NCI-H2227 (cell line): ENCODE data around the gene PC.

ENCODE experiments used
- DNase-seq: peaks from one replicate; lab custom pipeline; 2025; ENCODE audit not compliant: unreplicated experiment; lab: John Stamatoyannopoulos, UW

Gene PC

GRCh38 chr11:66868726-66869566 lies 89.2 kb downstream of the PC start:
- no peak for DNase-seq

DNA sequence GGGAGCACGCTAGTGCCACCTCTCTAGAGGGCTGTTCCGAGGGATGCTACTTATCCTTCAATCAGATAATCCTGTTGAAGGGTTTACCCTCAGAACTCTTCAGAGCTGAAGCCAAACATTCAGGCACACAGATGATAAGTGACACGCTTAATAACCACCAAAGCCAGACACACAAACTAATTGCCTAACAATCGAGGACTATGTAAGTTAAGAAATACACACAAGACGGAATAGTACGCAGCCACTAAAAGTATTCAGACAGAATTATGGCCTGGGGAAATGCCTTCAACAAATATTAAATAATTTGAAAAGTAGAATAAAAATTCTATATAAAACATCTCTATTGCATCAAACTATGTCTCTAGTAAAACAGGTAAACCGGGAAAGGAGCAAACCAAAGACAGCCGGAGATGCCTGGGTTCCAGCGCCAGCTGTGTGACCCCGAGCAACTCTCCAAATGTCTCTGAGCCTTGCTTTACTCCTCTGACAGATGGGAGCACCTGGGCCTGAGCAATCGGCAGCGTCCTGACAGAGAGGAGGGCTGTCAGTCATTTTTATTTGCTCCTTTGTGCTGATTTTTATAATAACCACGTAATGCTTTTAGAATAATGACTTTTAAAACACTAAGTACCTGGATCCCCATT lies 90.0 kb downstream of the PC start:
- no peak for DNase-seq

DNA sequence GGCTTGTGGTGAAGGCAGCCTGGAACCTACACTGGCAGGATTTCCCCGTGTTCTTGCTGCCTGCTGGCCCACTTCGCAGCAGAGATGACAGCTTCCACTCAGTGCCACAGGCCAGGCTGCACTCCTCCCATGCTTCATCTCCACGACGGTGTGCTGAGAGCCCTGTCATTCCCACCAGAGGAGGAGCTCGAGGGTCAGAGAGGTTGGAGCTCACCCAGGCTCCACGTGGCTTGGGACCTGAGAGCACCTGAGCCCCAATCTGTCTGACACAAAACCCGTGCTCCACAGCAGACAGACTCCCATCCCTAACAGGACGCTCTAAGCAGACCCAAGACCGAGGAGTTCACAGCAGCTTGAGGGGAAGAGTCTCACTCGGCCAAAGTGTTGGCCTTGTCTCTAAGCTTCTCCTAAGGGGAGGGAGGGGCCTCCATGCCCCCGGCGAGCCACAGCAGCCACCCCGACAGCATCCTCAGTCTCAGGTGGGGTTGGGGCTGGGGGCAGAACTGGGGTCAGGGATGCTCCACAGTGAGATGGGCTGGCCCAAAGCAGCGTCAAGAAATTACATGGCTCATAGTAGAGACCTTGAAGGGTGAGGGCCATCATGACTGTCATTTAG lies 90.7 kb downstream of the PC start:
- no peak for DNase-seq

DNA sequence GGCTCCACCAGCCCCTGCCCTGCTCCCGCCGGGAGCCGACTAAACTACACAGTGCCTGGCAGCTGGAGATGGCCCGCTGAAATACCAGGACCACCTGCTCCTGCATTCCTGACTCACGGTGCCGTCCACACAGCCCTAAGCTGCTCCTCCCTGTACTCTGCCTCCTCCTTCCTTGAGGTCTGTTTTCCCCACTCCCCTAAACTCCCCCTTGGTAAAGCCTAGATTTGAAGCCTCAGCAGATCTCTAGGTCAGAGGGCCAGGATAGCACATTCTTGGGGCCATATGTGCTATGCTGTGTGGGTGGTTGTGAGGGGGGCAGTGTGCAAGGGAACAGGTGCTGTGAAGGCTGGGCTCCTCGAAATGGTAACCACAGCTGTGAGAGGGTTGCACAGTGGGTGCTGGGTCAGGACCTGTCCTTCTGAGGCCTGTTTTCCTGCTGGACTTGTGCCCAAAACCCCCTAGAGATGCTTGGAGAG lies 91.6 kb downstream of the PC start:
- DNase-seq: no peak

- DNase-seq: no peak
Observed at GRCh38 chr11:66866007-66866406, 92.2 kb downstream of the PC start.

- DNase-seq: no peak
Observed at GRCh38 chr11:66864924-66865697, 93.1 kb downstream of the PC start.

DNA sequence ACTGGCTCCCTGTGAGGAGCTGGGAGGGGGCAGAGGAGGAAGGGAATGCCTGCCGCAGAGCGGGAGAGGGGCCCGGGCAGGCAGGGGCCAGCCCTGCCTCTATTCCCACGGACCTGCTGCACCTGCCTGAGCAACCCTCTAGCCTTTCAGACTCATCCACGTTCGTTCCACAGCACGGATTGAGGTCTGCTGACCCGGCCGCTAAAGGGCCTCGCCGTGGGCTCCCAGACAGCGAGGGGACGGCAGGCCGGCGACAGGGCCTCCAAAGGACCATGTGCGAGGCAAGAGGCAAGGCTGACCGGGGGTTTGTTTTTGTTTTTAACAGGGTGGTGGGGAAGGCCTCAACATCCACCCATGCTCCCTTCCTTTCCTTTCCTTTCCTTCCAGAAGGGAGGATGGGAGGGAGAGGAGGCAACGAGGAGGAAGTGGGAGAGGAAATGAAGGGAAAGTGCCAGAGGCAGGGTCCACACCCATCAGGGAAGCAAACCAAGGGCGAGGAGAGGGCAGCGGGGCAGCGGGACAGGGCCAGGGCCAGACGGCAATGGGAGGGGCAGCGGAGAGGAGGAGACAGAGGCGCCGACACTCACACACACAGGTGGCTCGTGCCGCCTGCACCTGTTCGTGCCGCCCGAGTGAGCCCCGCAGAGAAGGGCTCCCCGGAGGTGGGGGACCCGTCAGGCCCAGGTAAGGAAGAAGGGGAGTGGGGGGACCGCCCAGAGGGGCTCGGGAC lies 93.8 kb downstream of the PC start:
- DNase-seq: no peak

- no peak for DNase-seq
Observed at GRCh38 chr11:66863428-66864125, 94.6 kb downstream of the PC start.

DNA sequence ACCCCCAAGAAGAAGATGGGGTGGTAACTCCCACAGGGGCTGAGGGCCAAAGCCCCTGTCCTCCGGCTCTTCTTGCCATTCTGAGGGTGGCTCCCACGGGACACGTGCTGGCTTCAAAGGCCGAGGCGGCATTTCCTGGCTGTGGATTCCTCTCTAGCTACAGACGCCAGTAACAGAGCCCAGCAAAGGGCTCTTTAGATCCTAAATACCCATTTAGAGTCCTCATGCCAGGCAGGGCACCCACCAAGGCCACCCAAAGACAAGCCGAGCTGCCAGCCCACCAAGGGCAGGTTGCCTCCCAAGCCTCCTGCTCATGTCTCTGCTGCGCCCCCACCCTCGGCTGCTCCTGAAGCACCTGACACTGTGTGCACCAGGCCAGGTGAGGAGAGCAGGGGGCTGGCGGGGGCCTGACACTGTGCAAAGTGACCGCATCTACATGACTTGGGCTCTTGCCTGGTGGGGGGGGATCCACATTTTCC lies 95.6 kb downstream of the PC start:
- DNase-seq: no peak

DNA sequence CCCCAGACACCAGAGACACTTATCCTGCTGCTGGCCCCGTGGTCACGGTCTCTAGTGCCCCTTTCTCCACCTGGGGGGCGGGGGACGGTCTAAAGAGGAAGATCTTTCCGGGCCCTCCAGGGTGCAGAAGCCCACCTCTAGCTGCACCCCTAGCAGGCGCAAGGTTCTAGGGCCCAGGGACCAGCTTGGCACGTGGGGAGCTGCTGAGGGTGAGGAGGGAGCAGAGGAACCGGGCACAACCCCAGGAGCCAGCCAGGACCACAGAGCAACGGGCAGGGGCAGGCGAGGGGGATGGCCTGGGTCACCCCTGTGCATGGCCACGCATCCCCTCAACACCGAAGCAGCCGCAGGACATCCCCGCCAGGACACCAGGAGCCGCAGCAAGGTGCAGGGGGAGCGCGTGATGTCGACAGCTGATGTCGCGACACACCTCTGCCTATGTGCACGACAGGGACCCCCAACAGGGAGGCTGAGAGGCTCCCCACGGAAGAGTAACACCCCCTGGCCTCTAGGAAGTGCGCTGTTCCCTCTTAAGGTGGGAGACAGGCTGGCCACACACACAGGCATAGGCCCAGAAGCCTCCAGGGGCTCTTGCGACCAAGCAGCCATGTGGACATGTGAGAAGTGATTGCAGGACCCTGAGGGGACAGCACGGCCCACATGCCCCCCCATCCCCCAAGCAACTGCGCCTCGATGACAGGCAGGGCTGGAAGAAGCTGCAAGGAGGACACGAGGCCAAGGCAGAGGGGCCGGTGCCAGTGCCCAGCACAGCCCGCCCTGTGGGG lies 96.2 kb downstream of the PC start:
- DNase-seq: no peak

GRCh38 chr11:66861038-66861773 lies 97.0 kb downstream of the PC start:
- DNase-seq: no peak

DNA sequence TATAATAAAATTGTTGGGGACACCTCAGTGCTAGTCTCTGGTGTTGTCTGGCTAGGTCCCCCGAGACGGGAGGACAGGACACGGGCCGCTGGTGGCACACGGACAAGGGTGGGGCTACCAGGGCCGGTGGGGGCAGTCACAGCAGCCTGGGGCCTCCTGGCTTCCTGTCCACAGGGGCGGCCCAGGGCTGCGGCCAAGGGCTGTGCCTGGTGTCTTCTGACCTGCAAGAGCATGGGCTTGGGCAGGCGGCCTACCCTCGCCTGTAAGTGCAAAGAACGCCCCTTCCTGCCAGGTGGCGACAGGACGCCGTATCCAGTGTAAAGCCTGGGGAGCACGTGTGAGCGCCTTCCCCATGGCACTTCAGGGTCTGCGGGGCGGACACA lies 97.7 kb downstream of the PC start:
- DNase-seq: no peak

- DNase-seq: no peak
Observed at GRCh38 chr11:66859686-66860448, 98.3 kb downstream of the PC start.

GRCh38 chr11:66858939-66859685 lies 99.1 kb downstream of the PC start:
- no peak for DNase-seq

DNA sequence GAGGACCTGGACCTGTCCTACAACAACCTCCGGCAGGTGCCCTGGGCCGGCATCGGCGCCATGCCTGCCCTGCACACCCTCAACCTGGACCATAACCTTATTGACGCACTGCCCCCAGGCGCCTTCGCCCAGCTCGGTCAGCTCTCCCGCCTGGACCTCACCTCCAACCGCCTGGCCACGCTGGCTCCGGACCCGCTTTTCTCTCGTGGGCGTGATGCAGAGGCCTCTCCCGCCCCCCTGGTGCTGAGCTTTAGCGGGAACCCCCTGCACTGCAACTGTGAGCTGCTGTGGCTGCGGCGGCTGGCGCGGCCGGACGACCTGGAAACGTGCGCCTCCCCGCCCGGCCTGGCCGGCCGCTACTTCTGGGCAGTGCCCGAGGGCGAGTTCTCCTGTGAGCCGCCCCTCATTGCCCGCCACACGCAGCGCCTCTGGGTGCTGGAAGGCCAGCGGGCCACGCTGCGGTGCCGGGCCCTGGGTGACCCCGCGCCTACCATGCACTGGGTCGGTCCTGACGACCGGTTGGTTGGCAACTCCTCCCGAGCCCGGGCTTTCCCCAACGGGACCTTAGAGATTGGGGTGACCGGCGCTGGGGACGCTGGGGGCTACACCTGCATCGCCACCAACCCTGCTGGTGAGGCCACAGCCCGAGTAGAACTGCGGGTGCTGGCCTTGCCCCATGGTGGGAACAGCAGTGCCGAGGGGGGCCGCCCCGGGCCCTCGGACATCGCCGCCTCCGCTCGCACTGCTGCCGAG lies 99.8 kb downstream of the PC start:
- no peak for DNase-seq

DNA sequence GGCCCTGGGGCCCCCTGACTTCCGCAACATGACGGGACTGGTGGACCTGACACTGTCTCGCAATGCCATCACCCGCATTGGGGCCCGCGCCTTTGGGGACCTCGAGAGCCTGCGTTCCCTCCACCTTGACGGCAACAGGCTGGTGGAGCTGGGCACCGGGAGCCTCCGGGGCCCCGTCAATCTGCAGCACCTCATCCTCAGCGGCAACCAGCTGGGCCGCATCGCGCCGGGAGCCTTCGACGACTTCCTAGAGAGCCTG lies 100.3 kb downstream of the PC start:
- DNase-seq: no peak
